Measurements from ENCODE around the gene TCF19.
"Not testable (repeated sequence)": the region's sequence is repeated elsewhere in the genome, so short reads cannot be mapped to it uniquely, and the experiment has no call there.

The TCF19 gene

GRCh38 chr6:31163922-31164321 is 5.5 kb downstream of the TCF19 start:
- no peak for DNase-seq

- DNase-seq, result not testable (repeated sequence)
Measured at GRCh38 chr6:31164475-31165063, 6.2 kb downstream of the TCF19 start.

GRCh38 chr6:31165064-31165832 is 6.9 kb downstream of the TCF19 start:
- DNase-seq, result not testable (repeated sequence)

- no peak for DNase-seq
Measured at GRCh38 chr6:31165986-31166385, 7.6 kb downstream of the TCF19 start.

GRCh38 chr6:31168606-31169005 is 10.2 kb downstream of the TCF19 start:
- no peak for DNase-seq

- no peak for DNase-seq
Measured at GRCh38 chr6:31169123-31169857, 10.9 kb downstream of the TCF19 start.

- DNase-seq, result not testable (repeated sequence)
Measured at GRCh38 chr6:31169858-31170599, 11.6 kb downstream of the TCF19 start.

GRCh38 chr6:31170600-31170881 is 12.2 kb downstream of the TCF19 start, which contains the start of gene POU5F1:
POU5F1 (minus strand) TSS chr6:31170682; CDS start chr6:31170620, 62 bp downstream.
- no peak for DNase-seq

- no peak for DNase-seq
Measured at GRCh38 chr6:31170987-31171671, 12.7 kb downstream of the TCF19 start.

GRCh38 chr6:31171931-31172905 is 13.8 kb downstream of the TCF19 start:
- DNase-seq, result no peak

- no peak for DNase-seq
Measured at GRCh38 chr6:31172973-31173384, 14.6 kb downstream of the TCF19 start.

- no peak for DNase-seq
Measured at GRCh38 chr6:31173406-31173805, 15.0 kb downstream of the TCF19 start.

GRCh38 chr6:31174378-31174777 is 16.0 kb downstream of the TCF19 start:
- DNase-seq, result no peak

- DNase-seq, result no peak
Measured at GRCh38 chr6:31175971-31176370, 17.6 kb downstream of the TCF19 start.

GRCh38 chr6:31178143-31179041 is 20.0 kb downstream of the TCF19 start:
- DNase-seq, result no peak

- no peak for DNase-seq
Measured at GRCh38 chr6:31179042-31179386, 20.6 kb downstream of the TCF19 start.

GRCh38 chr6:31179896-31180295 is 21.5 kb downstream of the TCF19 start:
- DNase-seq, result no peak

- DNase-seq, result no peak
Measured at GRCh38 chr6:31180500-31180899, 22.1 kb downstream of the TCF19 start.

- not testable (repeated sequence) for DNase-seq
Measured at GRCh38 chr6:31183287-31183686, 24.9 kb downstream of the TCF19 start.

- not testable (repeated sequence) for DNase-seq
Measured at GRCh38 chr6:31183859-31184258, 25.5 kb downstream of the TCF19 start.
